ENCODE results near the gene ATP5PB.

The ATP5PB gene

GRCh38 chr1:111468717-111469100, 19.4 kb downstream of the ATP5PB start:
- Histone ChIP-seq H3K27me3 (ENCODE audit: control insufficient read depth, insufficient read depth, low read length) (no peaks in the 10 kb centered on the region), H3K9me3 (ENCODE audit: control insufficient read depth, low read length) (no peaks in the 10 kb centered on the region), H3K4me3 (ENCODE audit: low read length) (no peak overlapping the region)

DNA sequence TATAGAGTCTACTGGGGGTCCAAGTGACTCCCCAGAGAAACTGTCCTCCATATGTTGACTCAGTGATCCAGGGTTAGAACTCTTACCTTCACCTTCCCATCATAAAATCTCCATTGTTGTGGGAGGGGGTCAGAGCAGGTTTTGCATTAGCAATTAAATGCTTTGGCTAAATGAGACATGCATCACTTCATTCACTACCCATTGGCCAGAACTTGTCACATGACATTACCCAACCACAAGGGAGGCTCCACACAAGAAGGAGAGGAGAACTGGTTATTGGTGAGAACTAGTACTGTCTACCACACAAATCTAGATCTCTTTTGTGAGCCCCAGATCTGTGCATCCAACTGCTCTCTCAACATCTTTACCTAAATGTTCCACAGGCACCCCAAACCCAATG, 20.3 kb downstream of the ATP5PB start:
- H3K27me3 ChIP-seq (ENCODE audit: control insufficient read depth, insufficient read depth, low read length) = no peaks in the 10 kb centered on the region
- H3K36me3 ChIP-seq (ENCODE audit: control insufficient read depth, insufficient read depth, low read length) = no peaks in the 10 kb centered on the region
- no peaks in the 10 kb centered on the region for H3K9me3 ChIP-seq (ENCODE audit: control insufficient read depth, low read length)
- H3K4me1 ChIP-seq (ENCODE audit: control insufficient read depth, insufficient read depth, low read length) = no peaks in the 10 kb centered on the region
- no peak overlapping the region for H3K4me3 ChIP-seq (ENCODE audit: low read length)
- no peak overlapping the region for H3K9ac ChIP-seq (ENCODE audit: low read length)

More at GRCh38 chr1:111468717-111469100, 19.4 kb downstream of the ATP5PB start:
- Histone ChIP-seq H3K36me3 (ENCODE audit: control insufficient read depth, insufficient read depth, low read length) (no peaks in the 10 kb centered on the region), H3K9ac (ENCODE audit: low read length) (no peak overlapping the region), H3K4me1 (ENCODE audit: control insufficient read depth, insufficient read depth, low read length) (no peaks in the 10 kb centered on the region)

- H3K27me3 ChIP-seq (ENCODE audit: control insufficient read depth, insufficient read depth, low read length) = no peaks in the 10 kb centered on the region
- H3K4me3 ChIP-seq (ENCODE audit: low read length) = no peak overlapping the region
- no peaks in the 10 kb centered on the region for H3K36me3 ChIP-seq (ENCODE audit: control insufficient read depth, insufficient read depth, low read length)
- H3K9ac ChIP-seq (ENCODE audit: low read length) = no peak overlapping the region
- no peaks in the 10 kb centered on the region for H3K4me1 ChIP-seq (ENCODE audit: control insufficient read depth, insufficient read depth, low read length)
- H3K9me3 ChIP-seq (ENCODE audit: control insufficient read depth, low read length) = no peaks in the 10 kb centered on the region
These were observed 21.3 kb downstream of the ATP5PB start for GRCh38 chr1:111470596-111470995.

DNA sequence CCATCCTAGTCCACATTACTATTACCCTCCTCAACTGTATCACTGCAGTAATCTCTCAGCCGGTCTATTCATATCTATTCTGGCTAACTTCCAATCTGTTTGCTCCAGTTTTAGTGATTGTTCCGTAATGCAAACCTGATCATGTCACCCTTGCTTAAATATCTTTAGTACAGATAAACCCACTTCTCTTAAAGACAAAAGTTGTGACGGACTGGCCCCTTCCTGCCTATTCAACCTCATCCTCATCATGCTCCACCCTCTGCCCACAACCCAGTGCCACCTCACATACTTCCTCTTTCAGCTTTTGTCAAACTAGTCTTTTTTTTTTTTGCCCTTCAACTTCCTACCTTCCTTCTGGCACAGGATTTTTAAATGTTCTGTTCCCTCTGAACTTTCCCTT, 21.7 kb downstream of the ATP5PB start:
- Histone ChIP-seq H3K4me3 (ENCODE audit: low read length) (no peak overlapping the region), H3K4me1 (ENCODE audit: control insufficient read depth, insufficient read depth, low read length) (no peaks in the 10 kb centered on the region), H3K27me3 (ENCODE audit: control insufficient read depth, insufficient read depth, low read length) (no peaks in the 10 kb centered on the region), H3K9me3 (ENCODE audit: control insufficient read depth, low read length) (no peaks in the 10 kb centered on the region), H3K9ac (ENCODE audit: low read length) (no peak overlapping the region), H3K36me3 (ENCODE audit: control insufficient read depth, insufficient read depth, low read length) (no peaks in the 10 kb centered on the region)

DNA sequence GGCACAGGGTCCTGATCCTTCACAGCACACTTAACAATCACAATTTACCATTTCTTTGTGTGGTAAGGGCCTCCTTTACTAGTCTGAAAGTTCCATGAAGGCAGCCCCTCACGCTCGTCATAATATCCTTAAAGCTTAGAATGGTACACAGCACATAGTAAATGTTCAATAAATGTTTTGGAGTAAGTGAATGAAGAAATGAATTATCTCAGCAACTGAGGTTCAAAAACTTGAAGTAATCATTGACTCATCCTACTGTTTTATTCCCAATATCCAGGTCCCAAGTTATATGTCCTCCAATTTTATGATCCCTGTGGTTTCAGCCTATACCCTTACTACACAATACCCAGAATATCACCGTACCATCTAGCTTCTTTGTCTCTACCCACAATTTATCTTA, 22.3 kb downstream of the ATP5PB start:
- H3K36me3 ChIP-seq (ENCODE audit: control insufficient read depth, insufficient read depth, low read length) = no peaks in the 10 kb centered on the region
- no peaks in the 10 kb centered on the region for H3K9me3 ChIP-seq (ENCODE audit: control insufficient read depth, low read length)
- no peaks in the 10 kb centered on the region for H3K4me1 ChIP-seq (ENCODE audit: control insufficient read depth, insufficient read depth, low read length)
- no peaks in the 10 kb centered on the region for H3K27me3 ChIP-seq (ENCODE audit: control insufficient read depth, insufficient read depth, low read length)
- no peak overlapping the region for H3K9ac ChIP-seq (ENCODE audit: low read length)
- no peak overlapping the region for H3K4me3 ChIP-seq (ENCODE audit: low read length)

DNA sequence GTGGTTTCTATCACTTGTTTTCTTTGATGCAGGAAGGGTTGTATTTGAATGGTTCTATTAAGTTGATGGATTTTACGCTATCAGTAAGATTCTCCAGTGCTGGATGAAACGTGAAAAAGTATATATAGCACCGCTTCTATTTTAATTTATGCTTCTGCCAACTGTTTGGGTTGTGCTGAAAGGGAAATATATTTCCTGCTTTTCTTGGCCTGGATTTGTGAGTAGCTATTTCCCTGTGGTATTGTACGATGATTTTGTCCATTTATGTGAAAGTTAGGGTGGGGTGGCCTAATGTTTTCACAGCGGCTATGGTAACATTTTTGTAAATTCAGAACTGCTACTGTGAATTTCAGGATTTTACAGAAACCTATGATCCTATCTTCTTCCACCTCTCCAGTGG, 24.8 kb downstream of the ATP5PB start:
- Histone ChIP-seq H3K4me3 (ENCODE audit: low read length) (no peak overlapping the region), H3K27me3 (ENCODE audit: control insufficient read depth, insufficient read depth, low read length) (no peaks in the 10 kb centered on the region), H3K4me1 (ENCODE audit: control insufficient read depth, insufficient read depth, low read length) (no peaks in the 10 kb centered on the region), H3K36me3 (ENCODE audit: control insufficient read depth, insufficient read depth, low read length) (no peaks in the 10 kb centered on the region), H3K9me3 (ENCODE audit: control insufficient read depth, low read length) (no peaks in the 10 kb centered on the region), H3K9ac (ENCODE audit: low read length) (peak overlapping the region; percentile 38)

DNA sequence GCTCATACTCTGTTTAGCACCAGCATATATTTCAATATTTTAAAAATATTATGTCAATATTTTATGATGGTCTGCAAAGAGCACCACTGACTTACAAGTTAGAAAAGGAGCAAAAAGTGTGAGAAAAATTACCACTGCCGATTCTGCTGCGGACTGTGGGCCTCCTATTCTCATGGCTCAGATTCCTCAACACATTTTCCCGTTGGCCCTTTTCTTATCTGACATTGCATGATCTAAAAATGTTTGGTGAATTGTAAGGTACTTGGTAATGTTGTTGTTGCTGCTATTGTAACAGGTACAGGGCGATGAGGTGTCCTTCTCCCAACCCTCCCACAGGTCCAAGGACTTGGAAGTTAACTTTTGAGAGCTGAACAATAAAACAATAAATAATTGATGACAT, 25.3 kb downstream of the ATP5PB start:
- Histone ChIP-seq H3K27me3 (ENCODE audit: control insufficient read depth, insufficient read depth, low read length) (no peaks in the 10 kb centered on the region), H3K4me1 (ENCODE audit: control insufficient read depth, insufficient read depth, low read length) (no peaks in the 10 kb centered on the region), H3K4me3 (ENCODE audit: low read length) (no peak overlapping the region), H3K36me3 (ENCODE audit: control insufficient read depth, insufficient read depth, low read length) (no peaks in the 10 kb centered on the region), H3K9me3 (ENCODE audit: control insufficient read depth, low read length) (no peaks in the 10 kb centered on the region), H3K9ac (ENCODE audit: low read length) (no peak overlapping the region)

DNA sequence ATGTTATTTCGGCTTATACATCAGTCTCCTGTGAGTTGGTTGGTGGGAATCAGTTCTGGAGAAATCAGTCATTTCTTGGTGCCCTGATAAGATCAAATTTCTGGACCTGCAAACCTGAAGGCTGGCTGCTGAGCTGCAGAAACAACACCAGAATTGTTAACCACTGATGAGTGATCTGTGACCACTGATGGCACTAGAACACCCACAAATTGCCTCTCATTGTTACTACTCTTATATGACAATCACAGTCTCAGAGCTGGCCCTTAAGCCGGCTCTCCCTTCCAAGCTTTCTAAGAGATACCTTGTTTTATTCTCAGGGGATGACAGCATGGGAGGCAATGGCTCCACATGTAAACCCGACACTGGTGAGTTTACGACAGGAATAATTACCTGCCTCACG, 26.4 kb downstream of the ATP5PB start:
- H3K4me1 ChIP-seq (ENCODE audit: control insufficient read depth, insufficient read depth, low read length) = no peaks in the 10 kb centered on the region
- H3K9ac ChIP-seq (ENCODE audit: low read length) = no peak overlapping the region
- H3K9me3 ChIP-seq (ENCODE audit: control insufficient read depth, low read length) = no peaks in the 10 kb centered on the region
- H3K36me3 ChIP-seq (ENCODE audit: control insufficient read depth, insufficient read depth, low read length) = no peaks in the 10 kb centered on the region
- H3K27me3 ChIP-seq (ENCODE audit: control insufficient read depth, insufficient read depth, low read length) = no peaks in the 10 kb centered on the region
- no peak overlapping the region for H3K4me3 ChIP-seq (ENCODE audit: low read length)

GRCh38 chr1:111476214-111476613, 26.9 kb downstream of the ATP5PB start:
- Histone ChIP-seq H3K9ac (ENCODE audit: low read length) (no peak overlapping the region), H3K4me3 (ENCODE audit: low read length) (no peak overlapping the region), H3K9me3 (ENCODE audit: control insufficient read depth, low read length) (no peaks in the 10 kb centered on the region), H3K27me3 (ENCODE audit: control insufficient read depth, insufficient read depth, low read length) (no peaks in the 10 kb centered on the region), H3K4me1 (ENCODE audit: control insufficient read depth, insufficient read depth, low read length) (no peaks in the 10 kb centered on the region), H3K36me3 (ENCODE audit: control insufficient read depth, insufficient read depth, low read length) (no peaks in the 10 kb centered on the region)

- H3K4me1 ChIP-seq (ENCODE audit: control insufficient read depth, insufficient read depth, low read length) = peaks cover 2% of the 10 kb centered on the region
- no peaks in the 10 kb centered on the region for H3K9me3 ChIP-seq (ENCODE audit: control insufficient read depth, low read length)
- no peak overlapping the region for H3K9ac ChIP-seq (ENCODE audit: low read length)
- H3K27me3 ChIP-seq (ENCODE audit: control insufficient read depth, insufficient read depth, low read length) = no peaks in the 10 kb centered on the region
- H3K4me3 ChIP-seq (ENCODE audit: low read length) = no peak overlapping the region
- H3K36me3 ChIP-seq (ENCODE audit: control insufficient read depth, insufficient read depth, low read length) = no peaks in the 10 kb centered on the region
These were observed 27.6 kb downstream of the ATP5PB start for GRCh38 chr1:111476761-111477309.

DNA sequence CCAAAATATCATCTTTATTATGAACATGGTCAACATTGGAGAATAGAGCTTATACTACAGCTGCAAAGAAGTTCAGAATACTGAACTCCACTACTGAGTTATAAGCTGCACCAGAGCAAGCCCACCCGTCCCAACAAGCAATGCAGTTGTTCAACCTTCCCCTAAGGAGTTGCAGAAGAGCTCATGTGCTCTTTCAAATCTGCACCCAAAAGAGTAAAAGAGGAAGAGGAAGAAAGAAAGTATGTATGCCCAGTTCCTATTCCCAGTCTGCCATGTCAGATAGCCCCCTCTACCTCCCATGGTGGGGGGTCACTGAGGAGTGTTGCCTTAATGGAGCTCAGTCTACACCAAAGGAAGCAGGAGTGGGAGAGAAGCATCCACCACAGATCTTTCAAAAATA, 31.4 kb downstream of the ATP5PB start:
- no peak overlapping the region for H3K4me3 ChIP-seq (ENCODE audit: low read length)
- no peaks in the 10 kb centered on the region for H3K36me3 ChIP-seq (ENCODE audit: control insufficient read depth, insufficient read depth, low read length)
- H3K4me1 ChIP-seq (ENCODE audit: control insufficient read depth, insufficient read depth, low read length) = peaks cover 3% of the 10 kb centered on the region
- no peak overlapping the region for H3K9ac ChIP-seq (ENCODE audit: low read length)
- no peaks in the 10 kb centered on the region for H3K27me3 ChIP-seq (ENCODE audit: control insufficient read depth, insufficient read depth, low read length)
- H3K9me3 ChIP-seq (ENCODE audit: control insufficient read depth, low read length) = no peaks in the 10 kb centered on the region

GRCh38 chr1:111481387-111482221, 32.3 kb downstream of the ATP5PB start:
- Histone ChIP-seq H3K9ac (ENCODE audit: low read length) (no peak overlapping the region), H3K36me3 (ENCODE audit: control insufficient read depth, insufficient read depth, low read length) (no peaks in the 10 kb centered on the region), H3K4me3 (ENCODE audit: low read length) (no peak overlapping the region), H3K27me3 (ENCODE audit: control insufficient read depth, insufficient read depth, low read length) (no peaks in the 10 kb centered on the region), H3K4me1 (ENCODE audit: control insufficient read depth, insufficient read depth, low read length) (peaks cover 3% of the 10 kb centered on the region), H3K9me3 (ENCODE audit: control insufficient read depth, low read length) (no peaks in the 10 kb centered on the region)
